Measurements from ENCODE around the gene PRSS12.

DNA sequence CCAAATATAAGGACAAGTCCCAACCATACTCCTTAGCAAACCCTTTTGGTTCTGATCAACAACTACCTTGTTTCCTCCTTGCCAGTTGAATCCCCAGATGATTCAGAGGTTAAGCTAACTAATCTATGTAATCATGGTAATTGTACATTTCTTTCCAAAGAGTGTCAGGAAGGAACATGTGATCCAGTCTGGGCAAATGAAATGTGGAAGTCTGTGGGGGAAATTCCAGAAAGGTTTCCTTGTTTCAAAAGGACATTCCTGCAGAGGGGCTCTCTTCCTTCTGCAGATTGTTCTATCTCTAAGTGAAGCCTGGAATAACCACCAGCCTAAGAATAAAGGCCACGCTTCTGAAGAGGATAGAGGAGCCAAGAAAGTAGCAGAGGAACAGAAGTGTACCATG, 7.0 kb downstream of the PRSS12 start:
- TF ChIP-seq EZH2phosphoT487 (IDR thresholded peaks at IDR 0.05; ENCODE audit: insufficient read depth, low read depth): no peak
- TF ChIP-seq EZH2 (IDR thresholded peaks at IDR 0.05; ENCODE audit: insufficient read depth, poor library complexity, severe bottlenecking): no peak
